Midbrain (tissue), 1 donor: ENCODE measurements around the gene MAPK8.

Source experiments
- DNase-seq: peaks from one replicate; lab custom pipeline; 2025; lab: John Stamatoyannopoulos, UW

Gene MAPK8

GRCh38 chr10:48384699-48384982 is 78.2 kb downstream of the MAPK8 start:
- no peak for DNase-seq

GRCh38 chr10:48389272-48389671 is 82.8 kb downstream of the MAPK8 start:
- no peak for DNase-seq

- no peak for DNase-seq
Measured at GRCh38 chr10:48389846-48390557, 83.5 kb downstream of the MAPK8 start.

- DNase-seq, result no peak
Measured at GRCh38 chr10:48390558-48390871, 84.0 kb downstream of the MAPK8 start.

- DNase-seq, result no peak
Measured at GRCh38 chr10:48390933-48391845, 84.7 kb downstream of the MAPK8 start.

GRCh38 chr10:48391994-48392393 is 85.5 kb downstream of the MAPK8 start:
- DNase-seq, result no peak

GRCh38 chr10:48398261-48398660 is 91.8 kb downstream of the MAPK8 start:
- DNase-seq, result no peak

GRCh38 chr10:48399056-48399541 is 92.6 kb downstream of the MAPK8 start:
- peak; percentile 17 for DNase-seq

GRCh38 chr10:48399551-48399950 is 93.1 kb downstream of the MAPK8 start:
- DNase-seq, result no peak

- no peak for DNase-seq
Measured at GRCh38 chr10:48400129-48400849, 93.8 kb downstream of the MAPK8 start.

GRCh38 chr10:48400850-48401220 is 94.4 kb downstream of the MAPK8 start:
- DNase-seq, result no peak

GRCh38 chr10:48404646-48405045 is 98.2 kb downstream of the MAPK8 start:
- DNase-seq, result no peak

GRCh38 chr10:48406204-48406603 is 99.7 kb downstream of the MAPK8 start:
- no peak for DNase-seq

GRCh38 chr10:48406658-48407057 is 100.2 kb downstream of the MAPK8 start:
- DNase-seq, result no peak

- no peak for DNase-seq
Measured at GRCh38 chr10:48410503-48410902, 104.0 kb downstream of the MAPK8 start.

GRCh38 chr10:48411510-48411909 is 105.0 kb downstream of the MAPK8 start:
- no peak for DNase-seq

GRCh38 chr10:48412081-48412480 is 105.6 kb downstream of the MAPK8 start:
- no peak for DNase-seq

- no peak for DNase-seq
Measured at GRCh38 chr10:48412933-48413332, 106.5 kb downstream of the MAPK8 start.

- no peak for DNase-seq
Measured at GRCh38 chr10:48414160-48414559, 107.7 kb downstream of the MAPK8 start.

- DNase-seq, result no peak
Measured at GRCh38 chr10:48414778-48415177, 108.3 kb downstream of the MAPK8 start.

GRCh38 chr10:48416584-48417232 is 110.2 kb downstream of the MAPK8 start:
- DNase-seq, result no peak

- DNase-seq, result no peak
Measured at GRCh38 chr10:48417374-48417773, 110.9 kb downstream of the MAPK8 start.
